H1 (cell line): ENCODE data around the gene OGFR. TPM values are rescaled to one million over a fixed set of nuclear protein-coding genes. Genes with fewer than 3 reads are reported as not detected.

ENCODE experiments used
- BACH1 ChIP-seq: IDR thresholded peaks from 2 replicates; pipeline ENCODE4 v1.6.1; 2012; ENCODE audit warnings: low read length, improper control_type of control experiment
- BCL11A ChIP-seq, 2 experiments: IDR thresholded peaks; one replicate each; pipeline ENCODE4 v1.6.1; 2011; ENCODE audit warnings: low read depth in 2 of 2, low read length in 2 of 2, mild to moderate bottlenecking in 2 of 2
- CHD1 ChIP-seq: IDR thresholded peaks from 2 replicates; pipeline ENCODE4 v1.6.1; 2012; ENCODE audit warnings: low read depth, low read length, improper control_type of control experiment
- CHD7 ChIP-seq: fragments of 300-600 bp; sonication (generic); IDR thresholded peaks from 2 replicates; pipeline ENCODE4 v1.7.1; 2012; ENCODE audit warnings: low read length, moderate library complexity, mild to moderate bottlenecking, inconsistent platforms; ENCODE audit not compliant: insufficient replicate concordance
- JUN ChIP-seq: IDR thresholded peaks from 2 replicates; pipeline ENCODE4 v1.6.1; 2011; ENCODE audit warnings: low read depth, mild to moderate bottlenecking, improper control_type of control experiment, low read length
- KDM5A ChIP-seq: fragments of 200-600 bp; IDR thresholded peaks from 2 replicates; pipeline ENCODE4 v1.7.1; 2012; ENCODE audit warnings: mild to moderate bottlenecking, low read length, inconsistent platforms, mixed read lengths
- SAP30 ChIP-seq: fragments of 300-600 bp; sonication (generic); IDR thresholded peaks from 2 replicates; pipeline ENCODE4 v1.7.1; 2012; ENCODE audit warnings: low read length, moderate library complexity, mild to moderate bottlenecking, inconsistent platforms; ENCODE audit not compliant: insufficient read depth, insufficient replicate concordance
- SIN3A ChIP-seq, 2 experiments: IDR thresholded peaks in 1 of 2; conservative IDR thresholded peaks in 1 of 2; 2 replicates each; pipeline ENCODE4 v1.6.1; 2011 to 2012; ENCODE audit warnings: low read length in 2 of 2, improper control_type of control experiment in 1 of 2, low read depth in 1 of 2, mild to moderate bottlenecking in 1 of 2
- SIRT6 ChIP-seq: IDR thresholded peaks from one replicate; pipeline ENCODE4 v1.7.1; 2012; ENCODE audit warnings: low read length, inconsistent platforms
- USF2 ChIP-seq: IDR thresholded peaks from 2 replicates; pipeline ENCODE4 v1.6.1; 2011; ENCODE audit warnings: low read length, improper control_type of control experiment
- ZNF274 ChIP-seq: IDR thresholded peaks from 2 replicates; pipeline ENCODE4 v1.7.0; 2012; ENCODE audit warnings: low read length, borderline replicate concordance; ENCODE audit errors: extremely low read depth
- polyA plus RNA-seq, 7 experiments: library from polyadenylated mRNA; depleted of rRNA in 3 of 7; stranded (reverse) in 5 of 7; unstranded in 2 of 7; fragments of >200 nt in 5 of 7; fragments of 200-250 nt in 2 of 7; gene quantifications; 1 replicate in 5 of 7; 2 replicates in 1 of 7; 4 replicates in 1 of 7; pipeline versions ENCODE4 v1.2.1 to v1.2.3, GENCODE V29; 2011 to 2013; ENCODE audit warnings: missing spikeins in 2 of 7, mixed read lengths in 2 of 7
- total RNA-seq: library from RNA; stranded (reverse); fragmentation: NEBNext Ultra II Directional; extraction: Animal tissue kit (Norgen Biotek cat#: 25700); gene quantifications from 2 replicates; pipeline ENCODE4 v1.2.1, GENCODE V29; 2021

Gene OGFR
- total and polyA plus RNA-seq, 2 of the 8 experiments (the other 6 are each of a cell fraction or from before 2014, with no cell fraction given) = 13.9 to 25.1 TPM

GRCh38 chr20:62811720-62812119 is 7.1 kb downstream of the OGFR start (continued):
- TF ChIP-seq SIN3A (conservative IDR thresholded peaks at IDR 0.05 in 1 of 2, IDR thresholded peaks at IDR 0.05 in 1 of 2; ENCODE audit: low read depth in 1 of 2, low read length in 2 of 2) (no peak), SAP30 (no peak), KDM5A (no peak), CHD7 (no peak), JUN (no peak), CHD1 (no peak), SIRT6 (no peak), BCL11A (IDR thresholded peaks at IDR 0.05; ENCODE audit: low read depth in 2 of 2, low read length in 2 of 2) (no peak), ZNF274 (no peak), USF2 (no peak), BACH1 (no peak)
